ENCODE measurements around the gene SCFD1. TPM values are rescaled to one million over a fixed set of nuclear protein-coding genes. Genes with fewer than 3 reads are reported as not detected.

The SCFD1 gene
- total and polyA plus RNA-seq, 2 donors (not counting 1 experiment from before 2014, with no cell fraction given) = 110 to 129 TPM

DNA sequence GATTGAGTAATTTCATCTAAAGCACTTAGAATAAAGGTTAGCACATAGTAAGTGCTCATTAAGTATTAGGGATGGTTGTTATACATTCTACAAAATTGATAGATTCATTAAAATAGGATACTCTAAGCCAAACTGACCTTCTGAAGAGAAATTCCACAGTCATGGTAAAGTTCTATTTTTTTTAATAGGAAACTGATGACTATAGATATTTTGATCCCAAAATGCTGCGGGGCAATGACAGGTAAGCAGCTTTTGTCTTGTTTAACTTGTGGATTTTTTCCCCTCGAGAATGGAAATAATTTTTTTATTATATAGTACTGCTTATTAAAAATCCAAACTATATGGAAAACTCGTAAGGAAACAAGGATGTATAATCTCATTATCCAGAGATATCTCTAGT is 97.0 kb downstream of the SCFD1 start:
- Histone ChIP-seq H3K79me2 (ENCODE audit: control insufficient read depth, insufficient read depth, low read length) (no peaks in the 10 kb centered on the region), H3K9ac (ENCODE audit: insufficient read depth, low read length) (no peak overlapping the region), H3K4me1 (ENCODE audit: control insufficient read depth, extremely low read depth, insufficient read depth, low read length) (no peaks in the 10 kb centered on the region), H3K27me3 (ENCODE audit: control insufficient read depth, insufficient read depth, low read length) (no peaks in the 10 kb centered on the region), H3K9me3 (ENCODE audit: control insufficient read depth, insufficient read depth, low read depth, low read length) (no peaks in the 10 kb centered on the region), H3K27ac (ENCODE audit: insufficient read depth, low read length) (no peak overlapping the region), H4K20me1 (ENCODE audit: control insufficient read depth, extremely low read depth, insufficient read depth, low read length) (no peaks in the 10 kb centered on the region), H3K4me3 (replicated peaks in 1 of 4; ENCODE audit: control extremely low read depth in 1 of 4, insufficient read depth in 1 of 4, low read depth in 3 of 4, low read length in 4 of 4) (no peak overlapping the region), H3K36me3 (ENCODE audit: control insufficient read depth, insufficient read depth, low read length) (peaks cover 3% of the 10 kb centered on the region), H2AFZ (ENCODE audit: low read length) (no peak overlapping the region), H3K4me2 (ENCODE audit: extremely low read depth, insufficient read depth, low read length) (no peak overlapping the region)
- no peak for TF ChIP-seq EZH2 (IDR thresholded peaks at IDR 0.05; ENCODE audit: low read length, missing control alignments)
- TF ChIP-seq, protein P1, sequence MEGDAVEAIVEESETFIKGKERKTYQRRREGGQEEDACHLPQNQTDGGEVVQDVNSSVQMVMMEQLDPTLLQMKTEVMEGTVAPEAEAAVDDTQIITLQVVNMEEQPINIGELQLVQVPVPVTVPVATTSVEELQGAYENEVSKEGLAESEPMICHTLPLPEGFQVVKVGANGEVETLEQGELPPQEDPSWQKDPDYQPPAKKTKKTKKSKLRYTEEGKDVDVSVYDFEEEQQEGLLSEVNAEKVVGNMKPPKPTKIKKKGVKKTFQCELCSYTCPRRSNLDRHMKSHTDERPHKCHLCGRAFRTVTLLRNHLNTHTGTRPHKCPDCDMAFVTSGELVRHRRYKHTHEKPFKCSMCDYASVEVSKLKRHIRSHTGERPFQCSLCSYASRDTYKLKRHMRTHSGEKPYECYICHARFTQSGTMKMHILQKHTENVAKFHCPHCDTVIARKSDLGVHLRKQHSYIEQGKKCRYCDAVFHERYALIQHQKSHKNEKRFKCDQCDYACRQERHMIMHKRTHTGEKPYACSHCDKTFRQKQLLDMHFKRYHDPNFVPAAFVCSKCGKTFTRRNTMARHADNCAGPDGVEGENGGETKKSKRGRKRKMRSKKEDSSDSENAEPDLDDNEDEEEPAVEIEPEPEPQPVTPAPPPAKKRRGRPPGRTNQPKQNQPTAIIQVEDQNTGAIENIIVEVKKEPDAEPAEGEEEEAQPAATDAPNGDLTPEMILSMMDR (conservative IDR thresholded peaks at IDR 0.05 in 1 of 2, IDR thresholded peaks at IDR 0.05 in 1 of 2; ENCODE audit: low read depth in 1 of 2, low read length in 2 of 2) = no peak
- DNase-seq (ENCODE audit: low read depth in 2 of 2) = no peak

DNA sequence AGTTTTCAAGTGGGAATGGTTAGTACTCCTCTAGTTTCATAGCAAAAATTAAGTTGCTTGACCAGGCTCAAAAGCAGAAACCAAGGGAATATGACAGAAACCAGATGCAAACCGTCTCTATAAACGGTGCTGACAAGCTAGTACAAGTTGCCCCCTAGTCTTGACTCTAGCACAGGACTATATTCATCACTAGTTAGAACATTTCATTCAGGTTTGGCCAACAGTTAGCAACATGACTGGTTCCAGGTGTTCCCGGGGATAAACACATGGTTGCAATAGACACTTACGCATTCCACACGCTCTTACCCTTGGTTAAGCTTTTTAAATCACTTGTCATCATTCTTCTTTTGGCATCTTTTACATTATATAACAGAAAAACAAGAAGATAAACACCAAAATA is 103.6 kb downstream of the SCFD1 start:
- peaks cover 2% of the 10 kb centered on the region for H3K36me3 ChIP-seq (ENCODE audit: control insufficient read depth, insufficient read depth, low read length)
- H3K9ac ChIP-seq (ENCODE audit: insufficient read depth, low read length) = no peak overlapping the region
- no peaks in the 10 kb centered on the region for H3K27me3 ChIP-seq (ENCODE audit: control insufficient read depth, insufficient read depth, low read length)
- no peak overlapping the region for H3K27ac ChIP-seq (ENCODE audit: insufficient read depth, low read length)
- no peaks in the 10 kb centered on the region for H3K4me1 ChIP-seq (ENCODE audit: control insufficient read depth, extremely low read depth, insufficient read depth, low read length)
- no peaks in the 10 kb centered on the region for H3K79me2 ChIP-seq (ENCODE audit: control insufficient read depth, insufficient read depth, low read length)
- no peaks in the 10 kb centered on the region for H3K9me3 ChIP-seq (ENCODE audit: control insufficient read depth, insufficient read depth, low read depth, low read length)
- no peak for DNase-seq (ENCODE audit: low read depth in 2 of 2)
- H2AFZ ChIP-seq (ENCODE audit: low read length) = no peak overlapping the region
- TF ChIP-seq EZH2 (IDR thresholded peaks at IDR 0.05; ENCODE audit: low read length, missing control alignments) = no peak
- TF ChIP-seq, protein P1 (conservative IDR thresholded peaks at IDR 0.05 in 1 of 2, IDR thresholded peaks at IDR 0.05 in 1 of 2; ENCODE audit: low read depth in 1 of 2, low read length in 2 of 2) = no peak
- no peak overlapping the region for H3K4me2 ChIP-seq (ENCODE audit: extremely low read depth, insufficient read depth, low read length)
- no peak overlapping the region for H3K4me3 ChIP-seq (replicated peaks in 1 of 4; ENCODE audit: control extremely low read depth in 1 of 4, insufficient read depth in 1 of 4, low read depth in 3 of 4, low read length in 4 of 4)
- no peaks in the 10 kb centered on the region for H4K20me1 ChIP-seq (ENCODE audit: control insufficient read depth, extremely low read depth, insufficient read depth, low read length)

DNA sequence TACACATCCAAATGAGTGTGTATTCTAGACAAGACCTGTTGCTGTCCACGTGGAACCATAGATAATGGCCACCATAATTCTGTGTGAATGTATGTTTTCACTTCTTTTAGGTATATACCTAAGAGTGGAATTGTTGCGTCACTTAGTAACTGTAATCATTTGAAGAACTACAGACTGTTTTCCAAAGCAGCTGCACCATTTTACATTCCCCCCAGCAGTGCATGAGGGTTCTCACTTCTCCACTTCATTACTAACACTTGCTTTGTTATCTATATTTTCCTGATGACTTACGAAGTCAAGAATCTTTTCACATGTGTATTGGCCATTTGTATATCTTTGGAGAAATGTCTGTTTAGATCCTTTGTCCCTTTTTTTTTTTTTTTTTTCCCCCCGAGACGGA is 106.4 kb downstream of the SCFD1 start:
- DNase-seq (ENCODE audit: low read depth in 2 of 2) = no peak
- TF ChIP-seq, protein P1 (conservative IDR thresholded peaks at IDR 0.05 in 1 of 2, IDR thresholded peaks at IDR 0.05 in 1 of 2; ENCODE audit: low read depth in 1 of 2, low read length in 2 of 2) = no peak
- TF ChIP-seq EZH2 (IDR thresholded peaks at IDR 0.05; ENCODE audit: low read length, missing control alignments) = no peak
- H4K20me1 ChIP-seq (ENCODE audit: control insufficient read depth, extremely low read depth, insufficient read depth, low read length) = no peaks in the 10 kb centered on the region
- H3K9ac ChIP-seq (ENCODE audit: insufficient read depth, low read length) = no peak overlapping the region
- no peak overlapping the region for H3K27ac ChIP-seq (ENCODE audit: insufficient read depth, low read length)
- H3K27me3 ChIP-seq (ENCODE audit: control insufficient read depth, insufficient read depth, low read length) = no peaks in the 10 kb centered on the region
- no peak overlapping the region for H3K4me2 ChIP-seq (ENCODE audit: extremely low read depth, insufficient read depth, low read length)
- H3K4me3 ChIP-seq (replicated peaks in 1 of 4; ENCODE audit: control extremely low read depth in 1 of 4, insufficient read depth in 1 of 4, low read depth in 3 of 4, low read length in 4 of 4) = no peak overlapping the region
- H3K36me3 ChIP-seq (ENCODE audit: control insufficient read depth, insufficient read depth, low read length) = peaks cover 2% of the 10 kb centered on the region
- H3K4me1 ChIP-seq (ENCODE audit: control insufficient read depth, extremely low read depth, insufficient read depth, low read length) = no peaks in the 10 kb centered on the region
- H2AFZ ChIP-seq (ENCODE audit: low read length) = no peak overlapping the region
- no peaks in the 10 kb centered on the region for H3K9me3 ChIP-seq (ENCODE audit: control insufficient read depth, insufficient read depth, low read depth, low read length)
- H3K79me2 ChIP-seq (ENCODE audit: control insufficient read depth, insufficient read depth, low read length) = no peaks in the 10 kb centered on the region

Measured in fibroblast of lung (primary cell).